GM18870 (cell line): Measurements from ENCODE around the gene MMP15.
"Not testable (repeated sequence)": the region's sequence is repeated elsewhere in the genome, so short reads cannot be mapped to it uniquely, and the experiment has no call there.

Experiments used
- ATAC-seq: cut with Tn5 transposase; IDR thresholded peaks from one replicate; pipeline ENCODE4 v1.9.1; 2021; ENCODE audit warnings: moderate library complexity; ENCODE audit not compliant: unreplicated experiment

Gene MMP15

GRCh38 chr16:58048494-58049231 lies 23.1 kb downstream of the MMP15 start:
- no peak for ATAC-seq

GRCh38 chr16:58049232-58050185 lies 24.0 kb downstream of the MMP15 start:
- ATAC-seq = no peak

- ATAC-seq = no peak
Observed at GRCh38 chr16:58051296-58051695, 25.7 kb downstream of the MMP15 start.

GRCh38 chr16:58051821-58052603 lies 26.5 kb downstream of the MMP15 start:
- no peak for ATAC-seq

GRCh38 chr16:58053682-58054005 lies 28.1 kb downstream of the MMP15 start:
- no peak for ATAC-seq

GRCh38 chr16:58054289-58054688 lies 28.7 kb downstream of the MMP15 start:
- ATAC-seq = no peak

- no peak for ATAC-seq
Observed at GRCh38 chr16:58056580-58056979, 31.0 kb downstream of the MMP15 start.

GRCh38 chr16:58057121-58057520 lies 31.6 kb downstream of the MMP15 start:
- no peak for ATAC-seq

GRCh38 chr16:58057784-58058183 lies 32.2 kb downstream of the MMP15 start:
- no peak for ATAC-seq

- ATAC-seq = no peak
Observed at GRCh38 chr16:58062821-58063220, 37.3 kb downstream of the MMP15 start.

GRCh38 chr16:58063377-58064076 lies 38.0 kb downstream of the MMP15 start:
- no peak for ATAC-seq

- no peak for ATAC-seq
Observed at GRCh38 chr16:58070585-58070984, 45.0 kb downstream of the MMP15 start.

GRCh38 chr16:58072134-58072533 lies 46.6 kb downstream of the MMP15 start:
- not testable (repeated sequence) for ATAC-seq

GRCh38 chr16:58073086-58073485 lies 47.5 kb downstream of the MMP15 start:
- not testable (repeated sequence) for ATAC-seq

GRCh38 chr16:58074657-58075056 lies 49.1 kb downstream of the MMP15 start:
- no peak for ATAC-seq

- ATAC-seq = no peak
Observed at GRCh38 chr16:58076514-58076913, 51.0 kb downstream of the MMP15 start.

GRCh38 chr16:58077796-58078195 lies 52.2 kb downstream of the MMP15 start:
- ATAC-seq = no peak

- ATAC-seq = not testable (repeated sequence)
Observed at GRCh38 chr16:58080657-58081056, 55.1 kb downstream of the MMP15 start.

- ATAC-seq = no peak
Observed at GRCh38 chr16:58082381-58082780, 56.8 kb downstream of the MMP15 start.

- ATAC-seq = no peak
Observed at GRCh38 chr16:58084635-58085034, 59.1 kb downstream of the MMP15 start.

GRCh38 chr16:58085171-58085570 lies 59.6 kb downstream of the MMP15 start:
- no peak for ATAC-seq
